ENCODE data around the gene DPP6. TPM values are rescaled to one million over a fixed set of nuclear protein-coding genes. Genes with fewer than 3 reads are reported as not detected.

The DPP6 gene
- total and polyA plus RNA-seq, 11 donors = 0.05 to 2.9 (median 0.11) TPM; not detected in 3

GRCh38 chr7:154872811-154873499 lies 820.8 kb downstream of the DPP6 start:
- Histone ChIP-seq H3K36me3 (no peaks in the 10 kb centered on the region), H3K4me1 (no peaks in the 10 kb centered on the region)
- 60 to 84% (median 79%) methylated on average over 14 to 18 of the region's 18 CpGs for WGBS, 4 donors

DNA sequence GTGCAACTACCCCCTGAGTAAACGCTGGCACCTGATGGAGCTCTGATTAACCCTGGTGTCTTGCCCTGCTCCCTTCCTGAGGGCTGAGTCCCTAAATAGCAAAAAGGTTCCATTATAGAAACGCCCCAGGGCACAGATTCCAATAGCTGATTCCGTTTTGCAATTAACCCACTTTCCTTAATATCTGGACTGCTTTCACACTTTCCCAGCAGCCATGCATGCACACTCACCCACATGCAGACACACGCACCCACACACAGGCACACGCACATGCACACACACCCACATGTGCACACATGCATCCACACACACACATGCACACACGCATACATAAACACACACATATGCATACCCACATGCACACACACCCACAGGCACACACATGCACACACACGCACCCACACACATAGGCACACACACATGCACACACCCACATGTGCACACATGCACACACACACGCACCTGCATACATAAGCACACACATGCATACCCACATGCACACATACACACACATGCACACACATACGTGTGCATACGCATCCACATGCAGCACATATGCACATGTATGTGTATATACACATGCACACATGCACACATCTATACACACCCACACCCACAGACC lies 821.4 kb downstream of the DPP6 start:
- ATAC-seq = no peak
- no peak overlapping the region for H3K27ac ChIP-seq
- no peaks in the 10 kb centered on the region for H3K9me3 ChIP-seq
- 67 to 91% (median 78%) methylated on average over 10 of the region's 10 CpGs for WGBS, 4 donors
- H3K36me3 ChIP-seq = no peaks in the 10 kb centered on the region
- H3K27me3 ChIP-seq = peaks cover 0 to 92% (median 7%) of the 10 kb centered on the region in 9 donors
- no peak for TF ChIP-seq POLR2A (IDR thresholded peaks at IDR 0.05)
- intact Hi-C loops (cut with DNase I) = no loop called here
- no peak overlapping the region for H3K4me3 ChIP-seq
- DNase-seq = no peak
- H3K4me1 ChIP-seq = no peaks in the 10 kb centered on the region

More at GRCh38 chr7:154872811-154873499, 820.8 kb downstream of the DPP6 start:
- Histone ChIP-seq H3K27me3 (peaks cover 0 to 88% (median 8%) of the 10 kb centered on the region in 9 donors), H3K9me3 (no peaks in the 10 kb centered on the region), H3K4me3 (no peak overlapping the region), H3K27ac (no peak overlapping the region)
- TF ChIP-seq CTCF (IDR thresholded peaks at IDR 0.05) = no peak
- TF ChIP-seq POLR2A (IDR thresholded peaks at IDR 0.05) = no peak
- ATAC-seq (no peak), DNase-seq (no peak)
- intact Hi-C loops (cut with DNase I) = no loop called here

- intact Hi-C loops (cut with DNase I) = no loop called here
- no peaks in the 10 kb centered on the region for H3K9me3 ChIP-seq
- ATAC-seq = no peak
- DNase-seq = no peak
- no peak overlapping the region for H3K27ac ChIP-seq
- no peak for TF ChIP-seq CTCF (IDR thresholded peaks at IDR 0.05)
- TF ChIP-seq POLR2A (IDR thresholded peaks at IDR 0.05) = no peak
- no peaks in the 10 kb centered on the region for H3K4me1 ChIP-seq
- H3K4me3 ChIP-seq = no peak overlapping the region
- H3K27me3 ChIP-seq = peaks cover 0 to 84% (median 6%) of the 10 kb centered on the region in 9 donors
- H3K36me3 ChIP-seq = no peaks in the 10 kb centered on the region
- 15 to 26% (median 23%) methylated on average over 10 of the region's 10 CpGs for WGBS, 4 donors
Measured at GRCh38 chr7:154874409-154875113, 822.4 kb downstream of the DPP6 start.

GRCh38 chr7:154875297-154875696 lies 823.1 kb downstream of the DPP6 start:
- WGBS, 4 donors = 78 to 85% (median 80%) methylated on average over 13 of the region's 13 CpGs
- no peak for DNase-seq
- intact Hi-C loops (cut with DNase I) = no loop called here
- Histone ChIP-seq H3K27ac (no peak overlapping the region), H3K36me3 (no peaks in the 10 kb centered on the region), H3K4me1 (no peaks in the 10 kb centered on the region), H3K27me3 (peaks cover 0 to 77% (median 6%) of the 10 kb centered on the region in 9 donors), H3K4me3 (no peak overlapping the region), H3K9me3 (no peaks in the 10 kb centered on the region)
- ATAC-seq = no peak
- TF ChIP-seq POLR2A (IDR thresholded peaks at IDR 0.05) (no peak), CTCF (IDR thresholded peaks at IDR 0.05) (no peak)

Data from heart left ventricle (tissue), 16 donors.